Measurements from ENCODE around the gene CCDC3. TPM values are rescaled to one million over a fixed set of nuclear protein-coding genes. Genes with fewer than 3 reads are reported as not detected.
"Not testable (repeated sequence)": the region's sequence is repeated elsewhere in the genome, so short reads cannot be mapped to it uniquely, and the experiment has no call there.

The CCDC3 gene
- 6.4 TPM for total RNA-seq
- long read RNA-seq, partial matches to known transcripts = 1 of 5 reads
- long read RNA-seq, other reads (novel, unspliced or antisense) = 1 of 5 reads

DNA sequence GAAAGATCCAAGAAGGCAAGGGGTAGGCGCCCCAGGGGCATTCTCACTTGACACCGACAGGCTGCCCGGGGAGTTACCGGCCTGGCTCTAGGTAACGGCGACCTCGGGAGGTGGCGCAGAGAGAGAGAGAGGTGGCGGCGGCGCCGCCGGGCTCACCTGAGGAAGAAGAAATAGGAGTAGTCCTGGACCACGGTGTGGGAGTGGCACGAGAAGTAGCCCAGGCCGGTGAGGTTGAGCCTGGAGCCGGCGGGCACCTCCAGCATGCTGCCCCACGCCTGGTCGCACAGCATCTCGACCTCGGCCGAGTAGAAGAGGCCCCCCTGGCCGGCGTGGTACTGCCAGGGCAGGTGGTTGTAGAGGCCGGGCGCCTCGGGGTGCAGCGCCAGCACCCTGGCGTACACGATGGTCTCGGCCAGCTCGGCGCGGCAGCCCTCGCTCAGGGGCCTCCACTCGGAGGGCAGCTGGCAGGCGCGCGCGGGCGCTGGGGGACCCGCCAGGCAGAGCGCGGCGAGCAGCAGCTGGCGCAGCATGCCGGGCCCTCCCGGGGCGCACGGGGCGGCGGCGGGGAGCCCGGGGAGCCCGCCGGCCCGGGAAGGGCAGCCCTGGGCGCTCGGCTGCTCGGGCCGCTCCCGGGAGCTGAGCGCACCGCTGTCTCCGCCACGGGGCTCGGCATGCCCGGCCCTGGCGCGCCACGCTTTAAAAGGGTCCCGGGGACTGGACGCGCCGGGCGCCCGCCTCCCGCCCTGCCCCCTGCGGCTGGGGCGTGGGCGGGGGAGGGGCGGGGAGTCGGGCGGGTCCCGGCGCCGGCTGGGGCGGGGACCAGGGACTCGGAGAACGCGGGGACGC, at the start of gene CCDC3:
Gene CCDC3, minus strand, starts transcription at position 673 of the 846 bp plus-strand sequence. Its CDS starts 143 bp downstream, at position 530.
- DNase-seq (ENCODE audit: low spot score) = no peak
- intact Hi-C loops (cut with DNase I) = no loop called here

DNA sequence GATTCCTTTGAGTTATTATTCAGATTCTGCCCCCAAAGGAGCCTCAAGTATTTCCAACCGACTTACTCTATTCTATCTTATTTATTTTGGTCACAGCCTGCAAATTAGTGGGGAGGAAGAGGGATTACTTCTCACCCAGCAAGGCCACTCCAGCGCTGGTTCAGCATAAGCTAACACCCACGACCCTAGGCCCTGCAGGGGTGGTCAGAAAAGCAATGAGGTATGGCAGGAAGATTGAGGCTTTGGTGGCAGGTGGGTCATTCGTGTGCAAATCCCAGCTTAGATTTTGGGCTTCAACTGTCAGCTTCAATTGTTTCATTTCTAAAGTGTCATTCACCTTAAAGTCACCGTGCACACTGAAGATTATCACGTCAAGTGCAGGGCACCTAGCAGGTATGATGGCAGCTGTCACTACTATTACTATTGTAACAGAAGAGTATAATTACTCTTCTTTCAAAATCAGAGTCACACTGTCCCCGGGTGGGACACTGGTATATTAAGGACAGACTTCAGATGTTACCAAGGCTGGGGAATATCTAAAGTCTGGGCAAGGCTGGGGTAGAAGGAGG, 49.7 kb upstream of the CCDC3 start:
- intact Hi-C loops (cut with DNase I) = no loop called here
- no peak for DNase-seq (ENCODE audit: low spot score)

DNA sequence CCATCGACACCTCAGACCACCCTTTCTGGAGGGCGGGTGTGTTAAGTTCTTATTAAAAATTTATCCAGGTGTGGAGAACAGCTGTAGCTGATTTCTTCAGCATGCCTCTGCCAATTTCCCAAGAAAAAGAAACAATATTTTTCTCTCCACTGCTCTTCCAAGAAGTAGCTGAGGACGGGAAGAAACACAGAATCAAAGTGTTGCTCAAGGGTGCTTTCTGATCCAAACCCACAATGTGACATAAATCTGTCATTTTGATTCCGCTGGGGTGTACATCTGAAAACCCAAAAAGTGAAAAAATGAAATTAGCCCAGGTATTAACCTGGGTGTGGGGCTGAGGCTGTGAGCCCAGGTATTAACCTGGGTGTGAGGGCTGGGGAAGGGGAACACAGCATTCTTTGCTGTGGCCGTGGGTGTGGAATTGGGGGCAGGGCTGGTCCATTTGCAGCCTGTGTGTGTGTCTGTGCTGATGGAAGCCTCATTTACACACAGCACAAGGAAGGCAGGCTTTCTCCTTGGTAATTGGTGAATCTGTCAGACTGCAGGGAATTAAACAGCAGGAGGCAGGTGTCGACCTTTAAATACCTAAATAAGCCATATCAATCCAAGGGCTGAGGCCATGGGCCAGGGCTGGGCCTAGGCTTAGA, 48.4 kb upstream of the CCDC3 start:
- DNase-seq (ENCODE audit: low spot score) = no peak
- intact Hi-C loops (cut with DNase I) = no loop called here

- intact Hi-C loops (cut with DNase I) = no loop called here
- no peak for DNase-seq (ENCODE audit: low spot score)
Observed at GRCh38 chr10:13048762-13049161, 47.2 kb upstream of the CCDC3 start.

DNA sequence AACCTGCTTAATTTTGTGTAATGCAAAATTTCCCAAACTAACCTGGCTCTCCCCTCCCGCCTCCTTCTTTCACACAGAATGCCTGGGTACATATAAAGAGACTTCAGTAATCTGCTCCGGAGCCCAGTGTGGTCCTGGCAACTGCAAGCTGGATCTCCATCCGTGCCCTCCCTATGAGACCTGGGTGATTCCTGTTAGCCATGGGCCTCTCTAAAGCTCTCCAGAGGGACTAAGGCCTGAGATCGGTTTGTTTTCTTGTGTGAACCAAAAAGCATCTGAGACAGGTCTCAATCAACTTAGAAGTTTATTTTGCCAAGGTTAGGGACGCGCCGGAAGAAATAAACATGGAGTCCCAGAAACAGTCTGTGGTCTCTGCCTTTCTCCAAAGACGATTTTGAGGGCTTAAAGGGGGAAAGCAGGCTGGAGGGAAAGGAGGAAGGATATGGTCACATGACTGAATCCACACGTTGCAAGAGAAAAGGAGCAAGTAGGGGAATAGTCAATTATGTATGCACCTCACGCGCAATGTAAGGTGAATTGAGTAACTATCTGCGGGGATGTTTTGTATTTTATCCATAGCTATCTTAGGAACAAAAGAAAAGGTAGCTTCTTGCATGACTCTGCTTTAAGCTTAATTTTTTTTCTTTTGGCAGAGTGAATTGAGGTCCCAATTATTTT, 46.2 kb upstream of the CCDC3 start:
- intact Hi-C loops (cut with DNase I) = no loop called here
- DNase-seq (ENCODE audit: low spot score) = no peak

- intact Hi-C loops (cut with DNase I) = no loop called here
- DNase-seq (ENCODE audit: low spot score) = no peak
Observed at GRCh38 chr10:13046851-13047528, 45.5 kb upstream of the CCDC3 start.

- intact Hi-C loops (cut with DNase I) = no loop called here
- no peak for DNase-seq (ENCODE audit: low spot score)
Observed at GRCh38 chr10:13043520-13043919, 42.0 kb upstream of the CCDC3 start.

- DNase-seq (ENCODE audit: low spot score) = no peak
- intact Hi-C loops (cut with DNase I) = no loop called here
Observed at GRCh38 chr10:13039761-13040160, 38.2 kb upstream of the CCDC3 start.

GRCh38 chr10:13038391-13038790, 36.9 kb upstream of the CCDC3 start:
- intact Hi-C loops (cut with DNase I) = no loop called here
- DNase-seq (ENCODE audit: low spot score) = no peak

GRCh38 chr10:13037832-13038231, 36.3 kb upstream of the CCDC3 start:
- intact Hi-C loops (cut with DNase I) = no loop called here
- DNase-seq (ENCODE audit: low spot score) = no peak

GRCh38 chr10:13036841-13037240, 35.3 kb upstream of the CCDC3 start:
- intact Hi-C loops (cut with DNase I) = no loop called here
- no peak for DNase-seq (ENCODE audit: low spot score)

- DNase-seq (ENCODE audit: low spot score); intact Hi-C loops (cut with DNase I): not testable (repeated sequence)
Observed at GRCh38 chr10:13035731-13036130, 34.2 kb upstream of the CCDC3 start.

DNA sequence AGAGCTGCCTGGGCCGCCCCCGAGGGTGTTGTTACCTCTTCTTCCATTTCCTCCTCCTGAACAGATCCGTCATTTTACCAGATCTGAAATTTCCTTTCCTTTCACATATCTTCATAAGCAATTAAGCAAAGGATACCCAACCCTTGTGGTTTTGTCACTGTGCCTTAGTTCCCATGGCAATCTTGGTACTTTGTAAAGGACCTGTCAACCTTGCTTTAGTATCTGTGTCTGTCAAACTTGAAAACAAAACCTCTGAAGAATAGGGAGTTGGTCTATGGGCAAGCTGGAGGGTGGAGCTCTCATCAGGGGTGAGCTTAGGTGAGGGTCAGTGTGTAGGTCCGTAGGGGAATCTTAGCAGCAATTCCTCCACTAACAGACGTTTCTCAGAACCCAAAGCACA, 25.4 kb upstream of the CCDC3 start:
- DNase-seq (ENCODE audit: low spot score) = no peak
- intact Hi-C loops (cut with DNase I) = no loop called here

GRCh38 chr10:13023754-13024153, 22.2 kb upstream of the CCDC3 start:
- intact Hi-C loops (cut with DNase I) = no loop called here

DNA sequence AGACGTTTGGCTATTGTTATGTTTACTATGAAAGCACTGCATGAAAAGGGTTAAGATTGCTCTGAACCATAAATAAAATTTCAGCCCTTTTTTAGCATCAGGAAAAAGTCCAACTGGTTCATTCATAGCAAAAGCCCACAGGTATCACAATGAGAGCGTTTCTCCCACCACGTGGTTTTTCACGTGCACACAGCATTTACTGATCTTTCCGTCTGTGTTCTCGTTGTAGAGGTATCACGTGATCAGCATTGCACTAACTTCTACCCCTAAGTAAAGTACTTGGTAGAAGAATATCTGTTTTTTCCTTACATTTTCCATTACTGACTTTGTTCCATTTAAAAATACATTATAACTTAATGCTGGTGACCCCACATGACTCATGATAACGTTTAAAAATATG, 17.8 kb upstream of the CCDC3 start:
- intact Hi-C loops (cut with DNase I) = no loop called here
- DNase-seq (ENCODE audit: low spot score) = no peak

More at GRCh38 chr10:13023754-13024153, 22.2 kb upstream of the CCDC3 start:
- no peak for DNase-seq (ENCODE audit: low spot score)

DNA sequence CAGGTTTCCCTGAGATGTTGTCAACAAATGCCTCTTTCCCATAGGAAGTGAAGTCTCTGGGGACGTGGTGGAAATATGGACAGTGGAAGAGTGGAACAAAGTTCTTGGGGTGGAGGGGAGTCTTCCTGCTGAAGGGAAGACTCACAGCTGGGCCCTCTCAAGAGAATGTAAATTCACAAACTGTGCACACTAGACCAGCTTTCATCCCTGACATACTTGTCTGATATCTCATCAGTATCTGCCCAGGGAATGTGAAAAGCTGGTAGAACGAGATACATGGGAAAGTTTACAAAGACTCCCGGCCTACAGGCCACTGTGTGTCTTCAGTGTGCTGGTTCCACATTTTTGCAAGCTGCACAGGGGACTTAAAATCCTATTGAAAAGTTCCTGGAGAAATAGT, 16.7 kb upstream of the CCDC3 start:
- intact Hi-C loops (cut with DNase I) = no loop called here

DNA sequence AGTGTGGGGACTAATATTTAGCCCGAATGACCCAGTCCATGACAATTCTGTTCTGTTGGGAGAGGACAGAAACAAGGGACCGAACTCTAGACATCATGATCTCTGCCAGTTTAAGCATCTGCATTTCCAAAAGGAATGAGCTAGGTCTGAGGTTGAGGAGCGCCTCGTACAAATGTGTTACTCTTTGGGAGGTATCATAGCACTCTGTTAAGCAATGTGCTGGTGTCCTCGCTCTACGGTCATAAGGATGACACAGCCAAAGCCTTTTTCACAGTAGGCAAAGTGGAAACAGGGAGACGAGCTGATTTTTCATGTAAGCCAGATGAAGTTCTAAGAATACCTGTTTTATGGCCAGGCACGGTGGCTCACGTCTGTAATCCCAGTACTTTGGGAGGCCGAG, 15.4 kb upstream of the CCDC3 start:
- intact Hi-C loops (cut with DNase I) = no loop called here
- no peak for DNase-seq (ENCODE audit: low spot score)

More for the DNA sequence above, 16.7 kb upstream of the CCDC3 start:
- DNase-seq (ENCODE audit: low spot score) = no peak

DNA sequence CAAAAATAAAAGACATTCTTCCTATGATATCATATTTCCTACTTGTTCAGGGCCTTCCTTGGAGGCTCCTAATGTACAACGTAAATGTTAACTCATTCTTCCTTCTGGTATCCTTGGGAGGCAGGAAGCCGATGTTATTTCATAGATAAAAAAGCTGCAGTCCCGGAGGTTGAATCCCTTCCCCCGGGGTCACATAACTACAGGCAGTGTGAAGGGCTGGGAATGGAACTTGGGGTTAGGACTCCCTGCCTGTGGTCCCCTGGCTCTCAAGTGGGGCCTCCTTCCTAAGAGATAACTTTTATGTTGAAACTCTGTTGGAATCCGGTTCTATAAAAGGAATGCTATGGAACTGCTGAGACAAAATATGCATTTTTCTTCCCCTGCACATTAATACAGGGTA, 14.9 kb upstream of the CCDC3 start:
- intact Hi-C loops (cut with DNase I) = no loop called here
- DNase-seq (ENCODE audit: low spot score) = no peak

- no peak for DNase-seq (ENCODE audit: low spot score)
- intact Hi-C loops (cut with DNase I) = no loop called here
Observed at GRCh38 chr10:13006037-13006436, 4.5 kb upstream of the CCDC3 start.

- no peak for DNase-seq (ENCODE audit: low spot score)
- intact Hi-C loops (cut with DNase I) = no loop called here
Observed at GRCh38 chr10:13003759-13004158, 2.2 kb upstream of the CCDC3 start.
